ENCODE results near the gene MEF2C. TPM values are rescaled to one million over a fixed set of nuclear protein-coding genes. Genes with fewer than 3 reads are reported as not detected.

Gene MEF2C
- total RNA-seq, 1 experiment from 2014 or later: 13.0 TPM

GRCh38 chr5:88677943-88678769, 204.8 kb downstream of the MEF2C start:
- intact Hi-C loops (cut with micrococcal nuclease): no loop called here
- Histone ChIP-seq H4K20me1 (ENCODE audit: insufficient read depth) (no peaks in the 10 kb centered on the region), H3K4me1 (ENCODE audit: control insufficient read depth in 1 of 2, insufficient read depth in 2 of 2, low read length in 2 of 2) (peaks cover 0 to 12% of the 10 kb centered on the region in 2 experiments; a peak in 2 of 4 replicates), H3K4me3 (replicated peaks in 1 of 2; ENCODE audit: low read depth in 1 of 2, low read length in 2 of 2) (no peak overlapping the region), H3K9ac (ENCODE audit: low read length) (no peak overlapping the region), H3K79me2 (ENCODE audit: insufficient read depth, low read length) (no peaks in the 10 kb centered on the region), H3K9me3 (ENCODE audit: control insufficient read depth in 1 of 2, insufficient read depth in 1 of 2, low read depth in 1 of 2, low read length in 2 of 2) (no peaks in the 10 kb centered on the region), H3K27ac (ENCODE audit: low read depth, low read length) (no peak overlapping the region), H3K4me2 (ENCODE audit: low read length) (no peak overlapping the region), H3K27me3 (ENCODE audit: insufficient read depth, low read length) (no peaks in the 10 kb centered on the region), H2AFZ (ENCODE audit: low read depth, low read length, poor library complexity, severe bottlenecking) (no peak overlapping the region), H3K9me2 (ENCODE audit: insufficient read depth) (no peaks in the 10 kb centered on the region), H3K36me3 (ENCODE audit: control insufficient read depth in 1 of 2, insufficient read depth in 2 of 2, low read length in 2 of 2) (no peaks in the 10 kb centered on the region)
- DNase-seq (ENCODE audit: low read depth, low spot score) (no peak), ATAC-seq (no peak)
- TF ChIP-seq REST (IDR thresholded peaks at IDR 0.05; ENCODE audit: low read depth) (no peak), CEBPB (IDR thresholded peaks at IDR 0.05; ENCODE audit: low read depth) (no peak), SIN3A (IDR thresholded peaks at IDR 0.05; ENCODE audit: low read depth) (no peak), ZNF274 (IDR thresholded peaks at IDR 0.05; ENCODE audit: low read depth, low read length) (no peak), CTCF (IDR thresholded peaks at IDR 0.05 in 2 of 3, conservative IDR thresholded peaks at IDR 0.05 in 1 of 3; ENCODE audit: borderline replicate concordance in 1 of 3, insufficient read depth in 1 of 3, low read depth in 2 of 3, low read length in 2 of 3) (no peak), CBX3 (IDR thresholded peaks at IDR 0.05; ENCODE audit: low read depth) (no peak), ZFX (IDR thresholded peaks at IDR 0.05) (no peak), FOSL1 (IDR thresholded peaks at IDR 0.05; ENCODE audit: low read depth) (no peak), RAD21 (IDR thresholded peaks at IDR 0.05; ENCODE audit: low read depth) (no peak), ATF3 (IDR thresholded peaks at IDR 0.05) (no peak), JUND (IDR thresholded peaks at IDR 0.05) (no peak), ELF1 (IDR thresholded peaks at IDR 0.05; ENCODE audit: borderline replicate concordance, low read depth) (no peak), EZH2 (IDR thresholded peaks at IDR 0.05) (no peak), MAX (IDR thresholded peaks at IDR 0.05) (no peak), ZBTB33 (IDR thresholded peaks at IDR 0.05; ENCODE audit: extremely low read depth, insufficient replicate concordance, low read length) (no peak), EGR1 (IDR thresholded peaks at IDR 0.05; ENCODE audit: low read depth) (no peak), TCF7L2 (IDR thresholded peaks at IDR 0.05; ENCODE audit: borderline replicate concordance, extremely low read depth, insufficient read depth, insufficient read length) (no peak)
- BruUV-seq (replicated peaks): no TSS peak
- ChIA-PET CTCF (no interaction called here), RAD21 (ENCODE audit: low non-redundant PET in 1 of 2, low total read pairs in 2 of 2, uncharacterized antibody in 2 of 2, unreplicated experiment in 2 of 2) (no interaction called here), POLR2A (no interaction called here)
